GF-D8 (cell line): Measurements from ENCODE around the gene COL20A1.
"Not testable (repeated sequence)": the region's sequence is repeated elsewhere in the genome, so short reads cannot be mapped to it uniquely, and the experiment has no call there.

Experiments
- DNase-seq: peaks from one replicate; lab custom pipeline; 2025; lab: John Stamatoyannopoulos, UW

The COL20A1 gene

GRCh38 chr20:63292904-63293303, at the start of gene COL20A1:
Gene COL20A1, plus strand, starts transcription at chr20:63293186. Its CDS starts 1,922 bp downstream, at chr20:63295108.
- DNase-seq = no peak

- no peak for DNase-seq
Measured at GRCh38 chr20:63243604-63244247, 49.3 kb upstream of the COL20A1 start.

- no peak for DNase-seq
Measured at GRCh38 chr20:63244468-63244867, 48.5 kb upstream of the COL20A1 start.

- no peak for DNase-seq
Measured at GRCh38 chr20:63246490-63247288, 46.3 kb upstream of the COL20A1 start.

- no peak for DNase-seq
Measured at GRCh38 chr20:63247671-63248228, 45.2 kb upstream of the COL20A1 start.

- no peak for DNase-seq
Measured at GRCh38 chr20:63248835-63249591, 44.0 kb upstream of the COL20A1 start.

- no peak for DNase-seq
Measured at GRCh38 chr20:63249891-63250290, 43.1 kb upstream of the COL20A1 start.

- DNase-seq = not testable (repeated sequence)
Measured at GRCh38 chr20:63251350-63251749, 41.6 kb upstream of the COL20A1 start.

- no peak for DNase-seq
Measured at GRCh38 chr20:63252284-63252711, 40.7 kb upstream of the COL20A1 start.

- DNase-seq = no peak
Measured at GRCh38 chr20:63253065-63253437, 39.9 kb upstream of the COL20A1 start.

- no peak for DNase-seq
Measured at GRCh38 chr20:63253438-63254231, 39.4 kb upstream of the COL20A1 start.

- DNase-seq = no peak
Measured at GRCh38 chr20:63254232-63254605, 38.8 kb upstream of the COL20A1 start, which contains the start of gene NKAIN4. Gene NKAIN4, minus strand, starts transcription at chr20:63254463. Its CDS starts 13 bp downstream, at chr20:63254450.

GRCh38 chr20:63254606-63255384, 38.2 kb upstream of the COL20A1 start:
- no peak for DNase-seq

GRCh38 chr20:63255931-63256704, 36.9 kb upstream of the COL20A1 start:
- no peak for DNase-seq

- DNase-seq = no peak
Measured at GRCh38 chr20:63256954-63257353, 36.0 kb upstream of the COL20A1 start.

- no peak for DNase-seq
Measured at GRCh38 chr20:63257629-63258028, 35.4 kb upstream of the COL20A1 start.

GRCh38 chr20:63258781-63259180, 34.2 kb upstream of the COL20A1 start:
- DNase-seq = no peak

GRCh38 chr20:63259734-63260460, 33.1 kb upstream of the COL20A1 start:
- no peak for DNase-seq

GRCh38 chr20:63260521-63260920, 32.5 kb upstream of the COL20A1 start:
- DNase-seq = no peak
